Measurements from ENCODE around the gene GFER. TPM values are rescaled to one million over a fixed set of nuclear protein-coding genes. Genes with fewer than 3 reads are reported as not detected.
A peak's percentile ranks its signal among the peaks of the same experiment; 100 is the strongest.

GFER gene
- total and polyA plus RNA-seq, 8 donors = 17.1 to 62.0 (median 25.9) TPM

GRCh38 chr16:1942810-1943726 is 40.9 kb upstream of the GFER start, which contains the start of gene MSRB1:
TSS of gene MSRB1 (minus strand) at chr16:1943199. CDS start at chr16:1943156, 43 bp downstream.
- H3K27ac ChIP-seq = peak within 1 kb of the TSS; percentile 76 to 90 (median 86)
- peak; percentile 75 to 86 (median 77) for ATAC-seq
- peak; percentile 99 to 100 (median 100) for DNase-seq
- H3K4me1 ChIP-seq = peaks cover 0 to 24% (median 18%) of the 10 kb centered on the region in 3 donors
- WGBS, 2 donors = 1% methylated on average over 73 to 77 of the region's 77 CpGs
- peak; percentile 89 for FAIRE-seq
- peaks cover 0 to 14% (median 7%) of the 10 kb centered on the region in 3 donors for H3K36me3 ChIP-seq
- intact Hi-C loops (cut with DNase I) = no loop called here
- peak within 1 kb of the TSS; percentile 59 to 79 (median 70) for H3K4me3 ChIP-seq
- no peaks in the 10 kb centered on the region for H3K27me3 ChIP-seq
- TF ChIP-seq, protein P1, sequence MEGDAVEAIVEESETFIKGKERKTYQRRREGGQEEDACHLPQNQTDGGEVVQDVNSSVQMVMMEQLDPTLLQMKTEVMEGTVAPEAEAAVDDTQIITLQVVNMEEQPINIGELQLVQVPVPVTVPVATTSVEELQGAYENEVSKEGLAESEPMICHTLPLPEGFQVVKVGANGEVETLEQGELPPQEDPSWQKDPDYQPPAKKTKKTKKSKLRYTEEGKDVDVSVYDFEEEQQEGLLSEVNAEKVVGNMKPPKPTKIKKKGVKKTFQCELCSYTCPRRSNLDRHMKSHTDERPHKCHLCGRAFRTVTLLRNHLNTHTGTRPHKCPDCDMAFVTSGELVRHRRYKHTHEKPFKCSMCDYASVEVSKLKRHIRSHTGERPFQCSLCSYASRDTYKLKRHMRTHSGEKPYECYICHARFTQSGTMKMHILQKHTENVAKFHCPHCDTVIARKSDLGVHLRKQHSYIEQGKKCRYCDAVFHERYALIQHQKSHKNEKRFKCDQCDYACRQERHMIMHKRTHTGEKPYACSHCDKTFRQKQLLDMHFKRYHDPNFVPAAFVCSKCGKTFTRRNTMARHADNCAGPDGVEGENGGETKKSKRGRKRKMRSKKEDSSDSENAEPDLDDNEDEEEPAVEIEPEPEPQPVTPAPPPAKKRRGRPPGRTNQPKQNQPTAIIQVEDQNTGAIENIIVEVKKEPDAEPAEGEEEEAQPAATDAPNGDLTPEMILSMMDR (IDR thresholded peaks at IDR 0.05) = no peak
- no peaks in the 10 kb centered on the region for H3K9me3 ChIP-seq

- H3K4me1 ChIP-seq = peaks cover 0 to 8% (median 5%) of the 10 kb centered on the region in 3 donors
- no peak overlapping the region for H3K4me3 ChIP-seq
- intact Hi-C loops (cut with DNase I) = no loop called here
- H3K27me3 ChIP-seq = no peaks in the 10 kb centered on the region
- H3K27ac ChIP-seq = no peak overlapping the region
- ATAC-seq (no peak), DNase-seq (peak in 2 of 6 donors; percentile 28 to 50), FAIRE-seq (no peak)
- H3K9me3 ChIP-seq = no peaks in the 10 kb centered on the region
- TF ChIP-seq, protein P1 (IDR thresholded peaks at IDR 0.05) = no peak
- 92 to 93% methylated on average over 21 of the region's 21 CpGs for WGBS, 2 donors
- no peaks in the 10 kb centered on the region for H3K36me3 ChIP-seq
These were observed 39.3 kb upstream of the GFER start for GRCh38 chr16:1944612-1945199.

GRCh38 chr16:1945559-1946391 is 38.2 kb upstream of the GFER start:
- Histone ChIP-seq H3K27me3 (no peaks in the 10 kb centered on the region), H3K27ac (no peak overlapping the region), H3K36me3 (no peaks in the 10 kb centered on the region), H3K4me3 (no peak overlapping the region), H3K4me1 (no peaks in the 10 kb centered on the region), H3K9me3 (no peaks in the 10 kb centered on the region)
- TF ChIP-seq, protein P1 (IDR thresholded peaks at IDR 0.05) = no peak
- WGBS, 2 donors = 79 to 85% methylated on average over 19 of the region's 19 CpGs
- FAIRE-seq (no peak), DNase-seq (peak in 1 of 6 donors; percentile 17), ATAC-seq (no peak)
- intact Hi-C loops (cut with DNase I) = no loop called here

DNA sequence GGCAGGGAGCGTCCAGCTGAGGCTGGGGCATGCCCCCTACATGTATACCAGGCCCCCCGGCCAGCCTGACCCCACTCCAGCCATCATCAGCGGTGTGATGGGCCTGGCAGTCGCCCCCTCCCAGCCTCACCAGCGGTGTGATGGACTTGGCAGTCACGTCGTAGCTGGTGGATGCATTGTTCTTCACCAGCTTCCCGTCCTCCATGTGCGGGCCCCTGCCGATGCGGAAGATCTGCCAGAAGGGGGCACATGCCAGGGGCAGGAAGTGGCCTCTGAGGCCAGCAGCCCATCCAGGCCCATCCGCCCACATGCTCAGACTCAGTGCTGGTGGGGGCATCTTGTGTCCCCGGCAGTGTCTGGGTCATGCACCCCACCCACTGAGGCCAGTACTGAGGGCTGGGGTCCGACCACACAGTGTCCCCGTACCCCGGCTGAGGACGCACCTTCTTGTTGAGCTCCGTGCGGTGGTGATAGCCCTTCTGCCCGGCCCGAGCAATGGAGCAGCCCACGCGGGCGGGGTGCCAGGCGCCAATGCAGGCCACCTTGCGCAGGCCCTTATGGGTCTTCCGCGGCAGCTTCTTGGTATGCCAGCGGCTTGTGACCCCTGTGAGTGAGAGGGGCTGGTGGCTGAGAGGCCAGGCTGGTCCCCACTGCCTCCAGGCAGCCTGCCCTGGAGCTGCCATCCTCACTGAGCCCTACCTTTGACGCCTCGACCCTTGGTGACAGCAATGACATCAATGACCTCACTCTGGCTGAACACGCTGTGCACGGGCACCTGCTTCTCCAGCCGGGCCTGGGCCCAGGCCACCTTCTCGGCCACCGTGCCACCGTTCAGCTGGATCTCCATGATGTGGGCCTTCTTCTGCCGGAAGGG is 37.3 kb upstream of the GFER start:
- TF ChIP-seq, protein P1 (IDR thresholded peaks at IDR 0.05) = no peak

More for the DNA sequence above, 37.3 kb upstream of the GFER start:
- no peaks in the 10 kb centered on the region for H3K36me3 ChIP-seq
- WGBS, 2 donors = 90% methylated on average over 38 of the region's 38 CpGs
- H3K4me3 ChIP-seq = no peak overlapping the region
- FAIRE-seq = no peak
- intact Hi-C loops (cut with DNase I) = no loop called here
- H3K9me3 ChIP-seq = no peaks in the 10 kb centered on the region
- no peaks in the 10 kb centered on the region for H3K4me1 ChIP-seq
- peak in 1 of 6 donors; percentile 22 for DNase-seq
- no peaks in the 10 kb centered on the region for H3K27me3 ChIP-seq
- no peak for ATAC-seq
- no peak overlapping the region for H3K27ac ChIP-seq

Data from pancreas (tissue), 10 donors.